Activated CD4-positive, alpha-beta T cell treated with anti-CD3 and anti-CD28 coated beads, Interleukin-2, amount 50 U/mL, for 1 hour (primary cell): Measurements from ENCODE around the gene ADGRD1.
"Not testable (repeated sequence)": the region's sequence is repeated elsewhere in the genome, so short reads cannot be mapped to it uniquely, and the experiment has no call there.

Source experiments
- DNase-seq: peaks from one replicate; pipeline ENCODE4 v3.0.0-alpha.2; 2020

ADGRD1 gene

GRCh38 chr12:131128966-131129619 is 175.4 kb downstream of the ADGRD1 start:
- DNase-seq: not testable (repeated sequence)

GRCh38 chr12:131129839-131130238 is 176.1 kb downstream of the ADGRD1 start:
- no peak for DNase-seq

- DNase-seq: no peak
Measured at GRCh38 chr12:131130311-131130911, 176.7 kb downstream of the ADGRD1 start.

GRCh38 chr12:131131077-131131807 is 177.5 kb downstream of the ADGRD1 start:
- no peak for DNase-seq

- no peak for DNase-seq
Measured at GRCh38 chr12:131131808-131132117, 178.1 kb downstream of the ADGRD1 start.

- peak; percentile 76 for DNase-seq
Measured at GRCh38 chr12:131132118-131132892, 178.6 kb downstream of the ADGRD1 start.

- no peak for DNase-seq
Measured at GRCh38 chr12:131133015-131133905, 179.6 kb downstream of the ADGRD1 start.

GRCh38 chr12:131133994-131134393 is 180.3 kb downstream of the ADGRD1 start:
- DNase-seq: no peak

GRCh38 chr12:131134523-131135310 is 181.0 kb downstream of the ADGRD1 start:
- no peak for DNase-seq

- no peak for DNase-seq
Measured at GRCh38 chr12:131135311-131135785, 181.6 kb downstream of the ADGRD1 start.

- no peak for DNase-seq
Measured at GRCh38 chr12:131135786-131136538, 182.3 kb downstream of the ADGRD1 start.

GRCh38 chr12:131136539-131136872 is 182.8 kb downstream of the ADGRD1 start:
- DNase-seq: no peak

GRCh38 chr12:131137009-131137835 is 183.5 kb downstream of the ADGRD1 start:
- no peak for DNase-seq

GRCh38 chr12:131137836-131138637 is 184.3 kb downstream of the ADGRD1 start:
- no peak for DNase-seq

GRCh38 chr12:131138638-131139362 is 185.1 kb downstream of the ADGRD1 start:
- DNase-seq: no peak

GRCh38 chr12:131139363-131140068 is 185.8 kb downstream of the ADGRD1 start:
- DNase-seq: no peak

GRCh38 chr12:131140069-131140435 is 186.3 kb downstream of the ADGRD1 start:
- no peak for DNase-seq

- DNase-seq: no peak
Measured at GRCh38 chr12:131140697-131141096, 187.0 kb downstream of the ADGRD1 start.
